Measurements from ENCODE around the gene ANO6.
"Not testable (repeated sequence)": the region's sequence is repeated elsewhere in the genome, so short reads cannot be mapped to it uniquely, and the experiment has no call there.

The ANO6 gene

DNA sequence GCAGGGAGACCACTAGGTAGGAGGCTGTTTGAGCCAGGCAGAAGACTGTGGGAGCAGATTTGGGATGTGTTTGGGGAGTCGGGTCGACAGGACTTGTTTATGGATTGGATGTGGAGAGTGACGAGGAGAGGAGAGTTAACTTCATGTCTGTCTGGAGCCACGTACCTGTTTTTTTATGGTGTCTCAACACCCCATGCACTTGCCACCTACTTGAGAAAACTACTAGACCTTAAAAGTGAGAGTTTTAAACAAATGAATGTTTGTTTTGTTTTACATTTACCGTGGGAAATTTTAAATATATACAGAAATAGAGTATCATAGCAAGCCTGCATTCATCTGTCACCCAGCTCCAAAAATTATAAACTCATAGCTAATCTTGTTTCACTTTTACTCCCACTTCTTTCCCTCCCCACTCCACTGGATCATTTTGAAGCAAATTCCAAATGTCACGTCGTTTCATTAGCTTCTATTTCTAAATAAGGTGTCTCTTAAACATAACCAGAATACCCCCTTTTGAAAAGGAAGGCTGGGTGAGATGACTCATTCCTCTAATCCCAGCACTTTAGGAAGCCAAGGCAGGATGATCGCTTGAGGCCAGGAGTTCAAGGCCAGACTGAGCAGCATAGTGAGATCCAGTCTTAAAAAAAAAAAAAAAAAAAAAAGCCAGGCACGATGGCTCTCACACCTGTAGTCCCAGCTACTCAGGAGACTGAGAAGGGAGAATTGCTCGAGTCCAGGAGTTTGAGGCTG is 136.2 kb downstream of the ANO6 start:
- DNase-seq: no peak

DNA sequence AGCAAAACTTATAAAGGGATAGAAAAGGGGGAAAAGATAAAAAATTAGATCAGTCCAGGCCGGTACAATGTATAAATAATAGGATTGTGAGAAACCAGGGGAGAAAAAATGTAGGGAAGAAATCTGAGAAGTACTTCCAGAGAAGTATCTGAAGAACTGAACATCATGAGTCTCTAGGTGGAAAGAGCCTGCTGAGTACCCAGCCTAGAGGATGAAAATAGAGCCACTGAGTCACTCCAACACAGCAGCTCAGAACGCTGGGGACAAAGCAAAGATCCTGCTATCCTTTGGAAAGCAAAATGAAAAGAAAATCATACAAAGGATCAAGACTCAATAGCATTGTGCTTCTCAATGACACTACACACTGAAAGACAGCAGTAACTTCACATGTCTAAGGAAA is 138.0 kb downstream of the ANO6 start:
- no peak for DNase-seq

DNA sequence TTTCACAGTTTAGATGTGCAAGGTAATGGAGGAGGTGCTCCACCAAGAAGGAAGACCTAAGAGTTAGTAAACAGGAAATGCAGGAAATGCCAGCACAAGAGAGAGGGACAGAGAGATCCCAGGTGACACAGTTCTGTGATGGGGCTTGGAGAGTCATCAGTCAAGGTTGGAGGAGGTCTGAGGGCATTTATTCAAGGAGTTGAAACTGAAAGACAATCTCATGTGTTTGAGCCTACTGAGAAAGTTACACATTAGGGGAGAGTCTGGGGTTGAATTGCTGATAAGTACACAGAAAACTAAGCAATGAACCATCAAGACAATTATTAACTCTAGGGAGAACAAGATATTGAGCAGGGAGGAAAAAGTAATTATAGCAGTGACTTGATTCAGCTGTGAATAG is 138.5 kb downstream of the ANO6 start:
- no peak for DNase-seq

DNA sequence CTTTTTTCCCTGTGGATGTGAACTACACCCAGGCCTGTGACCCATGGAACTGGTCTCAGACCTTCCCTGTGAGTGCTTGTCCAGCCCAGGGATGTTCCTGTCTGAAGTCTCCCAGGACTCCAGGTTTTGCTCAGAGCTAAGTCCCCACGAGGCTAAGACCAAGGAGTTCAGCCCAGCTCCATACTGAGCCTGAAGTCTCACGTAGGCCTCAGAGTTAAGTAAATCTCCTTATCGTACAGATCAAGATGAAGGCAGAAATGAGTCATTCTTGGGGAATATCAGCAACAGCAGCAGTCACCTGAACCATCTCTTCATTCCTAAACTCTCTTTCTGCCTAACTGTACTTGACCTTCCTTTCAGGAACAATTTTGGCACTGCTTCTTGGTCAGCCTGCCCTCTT is 139.8 kb downstream of the ANO6 start:
- DNase-seq: no peak

- no peak for DNase-seq
Observed at GRCh38 chr12:45356822-45357538, 141.1 kb downstream of the ANO6 start.

DNA sequence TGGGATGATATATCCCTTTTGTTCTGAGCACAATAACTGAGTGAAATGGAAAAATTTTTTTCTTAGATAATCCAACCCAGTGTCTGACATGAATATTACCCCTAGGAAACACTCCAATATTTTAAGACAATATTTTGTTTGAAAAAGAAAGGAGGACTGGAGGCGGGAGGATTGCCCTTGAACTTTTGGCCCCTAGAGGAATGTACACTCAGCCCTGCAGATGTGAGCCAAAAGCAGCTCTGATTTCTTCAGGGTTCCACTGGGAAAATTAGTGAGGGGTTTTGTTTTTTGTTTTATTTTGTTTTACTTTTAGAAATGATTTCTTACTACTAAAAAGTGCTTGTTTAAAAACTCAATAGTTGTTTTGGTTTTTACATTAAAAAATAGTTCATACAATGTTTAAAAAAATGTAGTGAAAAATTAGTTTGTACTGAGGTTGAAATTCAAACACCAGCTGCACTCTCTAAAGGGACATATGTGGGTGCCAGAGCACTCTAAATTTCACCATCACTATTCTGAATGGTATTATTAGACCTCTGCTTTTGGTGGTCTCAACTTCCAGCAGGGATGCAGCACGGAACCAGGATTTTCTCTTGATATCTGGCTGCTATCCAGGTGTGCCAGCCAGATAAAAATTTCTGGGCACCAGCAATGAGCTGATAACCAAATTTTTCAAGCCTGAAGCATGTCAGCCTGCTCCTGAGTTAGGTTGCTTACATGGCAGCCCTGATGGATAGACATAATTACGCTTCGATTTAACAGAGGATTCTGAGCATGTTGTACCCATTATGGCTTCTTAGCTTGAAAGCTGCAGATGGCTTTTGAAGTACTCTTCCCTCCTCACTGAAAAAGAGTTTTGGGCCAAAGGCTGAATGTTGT is 141.9 kb downstream of the ANO6 start:
- DNase-seq: no peak

GRCh38 chr12:45362291-45362690 is 146.4 kb downstream of the ANO6 start:
- DNase-seq: no peak

DNA sequence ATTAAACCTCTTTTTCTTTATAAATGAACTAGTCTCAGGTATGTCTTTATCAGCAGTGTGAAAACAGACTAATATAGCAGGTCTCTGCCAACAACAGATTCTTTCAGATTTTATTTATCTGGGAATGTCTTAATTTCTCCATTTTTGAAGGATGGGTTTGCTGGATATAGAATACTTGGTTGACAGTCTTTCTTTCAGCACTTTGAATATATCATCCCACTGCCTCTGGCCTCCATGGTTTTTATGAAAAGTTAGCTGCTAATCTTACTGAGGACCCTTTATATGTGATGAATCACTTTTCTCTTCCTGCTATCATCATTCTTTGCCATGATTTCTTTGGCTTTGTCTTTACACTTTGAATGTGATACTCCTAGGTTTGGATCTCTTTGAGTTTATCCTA is 148.0 kb downstream of the ANO6 start:
- DNase-seq: no peak

GRCh38 chr12:45368841-45369489 is 153.1 kb downstream of the ANO6 start:
- no peak for DNase-seq

GRCh38 chr12:45377815-45378214 is 161.9 kb downstream of the ANO6 start:
- peak; percentile 17 for DNase-seq

- peak; percentile 67 for DNase-seq
Observed at GRCh38 chr12:45379261-45379660, 163.4 kb downstream of the ANO6 start.

DNA sequence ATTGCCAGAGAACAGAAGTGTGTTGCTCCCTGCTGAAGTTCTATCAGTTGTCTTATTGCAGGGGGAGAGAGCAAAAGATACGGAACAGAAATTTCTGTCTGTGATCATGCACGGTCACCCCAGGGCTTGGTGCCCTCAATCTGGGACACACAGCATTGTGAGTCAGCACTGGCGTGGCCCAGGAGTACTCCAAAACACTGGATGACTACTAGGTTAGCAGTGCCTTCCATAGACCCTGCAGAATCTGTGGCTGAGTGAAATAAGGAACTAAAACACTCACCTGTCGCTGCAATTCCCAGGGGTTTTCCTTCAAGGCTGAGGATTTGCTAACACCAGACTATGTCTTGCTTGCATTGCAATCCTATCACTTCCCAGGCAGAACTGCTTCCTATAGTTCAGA is 165.5 kb downstream of the ANO6 start:
- no peak for DNase-seq

DNA sequence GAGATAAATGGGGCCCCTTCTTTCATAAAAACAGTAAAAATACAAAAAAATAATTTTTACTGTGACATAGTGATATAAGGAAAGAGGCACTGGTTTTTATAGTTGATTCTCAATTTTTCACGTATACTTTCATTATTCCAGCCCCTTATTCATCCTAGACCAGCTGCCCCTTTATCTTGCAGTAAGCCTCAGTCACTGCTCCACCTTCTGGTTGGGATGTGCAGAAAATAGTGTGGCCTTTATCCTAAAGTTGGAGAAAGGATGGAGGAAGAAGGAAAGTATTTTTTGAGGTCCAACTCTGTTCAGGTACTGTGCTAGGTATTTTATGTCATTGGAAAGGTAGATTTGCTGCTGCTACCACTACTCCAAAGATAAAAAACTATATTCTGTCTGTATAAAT is 172.7 kb downstream of the ANO6 start:
- DNase-seq: peak; percentile 56

- DNase-seq: no peak
Observed at GRCh38 chr12:45389426-45389825, 173.5 kb downstream of the ANO6 start.

DNA sequence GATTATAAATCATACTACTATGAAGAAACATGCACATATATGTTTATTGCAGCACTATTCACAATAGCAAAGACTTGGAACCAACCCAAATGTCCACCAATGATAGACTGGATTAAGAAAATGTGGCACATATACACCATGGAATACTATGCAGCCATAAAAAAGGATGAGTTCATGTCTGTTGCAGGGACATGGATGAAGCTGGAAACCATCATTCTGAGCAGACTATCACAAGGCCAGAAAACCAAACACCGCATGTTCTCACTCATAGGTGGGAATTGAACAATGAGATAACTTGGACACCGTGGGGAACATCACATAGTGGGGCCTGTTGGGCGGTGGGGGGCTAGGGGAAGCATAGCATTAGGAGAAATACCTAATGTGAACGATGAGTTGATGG is 181.6 kb downstream of the ANO6 start:
- not testable (repeated sequence) for DNase-seq

DNA sequence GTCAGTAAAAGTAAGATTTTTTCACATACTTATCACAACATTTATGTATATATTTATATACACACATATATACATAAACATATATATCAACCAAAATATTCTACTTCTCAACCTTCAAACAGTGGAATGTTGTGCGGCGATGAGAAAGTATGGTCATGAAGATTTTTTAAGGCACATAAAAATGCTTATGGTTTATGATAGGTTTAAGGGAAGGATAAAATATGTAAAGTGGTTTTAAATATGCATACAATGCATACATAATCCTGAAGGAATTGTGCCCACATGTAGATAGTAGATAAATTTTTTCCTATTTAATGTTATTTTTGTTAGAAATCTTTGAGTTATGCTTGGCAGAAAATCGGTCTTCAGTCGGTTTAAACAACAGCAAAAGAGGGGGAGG is 182.7 kb downstream of the ANO6 start:
- DNase-seq: peak; percentile 26

GRCh38 chr12:45400991-45401390 is 185.1 kb downstream of the ANO6 start:
- DNase-seq: no peak

GRCh38 chr12:45402288-45402687 is 186.4 kb downstream of the ANO6 start:
- no peak for DNase-seq

GRCh38 chr12:45406988-45407850 is 191.3 kb downstream of the ANO6 start:
- no peak for DNase-seq

- DNase-seq: no peak
Observed at GRCh38 chr12:45407981-45408728, 192.3 kb downstream of the ANO6 start.

DNA sequence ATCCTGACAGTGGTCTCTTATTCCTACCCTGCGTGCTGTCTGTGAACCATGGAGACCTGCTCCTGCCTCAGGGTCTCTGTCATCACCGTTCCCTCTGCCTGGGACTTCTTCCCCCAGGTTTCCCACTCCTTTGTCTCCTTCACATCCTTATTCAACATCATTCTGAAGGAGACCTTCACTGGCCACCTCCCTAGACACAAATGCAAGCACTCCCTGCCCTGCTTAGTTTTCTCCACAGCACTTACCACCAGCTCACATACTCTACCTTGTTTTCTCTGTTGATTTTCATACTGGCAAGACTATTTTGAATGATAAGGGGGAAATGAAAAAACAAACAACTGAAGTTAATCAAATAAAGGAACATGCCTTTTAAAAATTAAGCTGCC is 192.8 kb downstream of the ANO6 start:
- DNase-seq: no peak
